HG03460 (cell line): ENCODE data around the gene GSPT1.
A peak's percentile ranks its signal among the peaks of the same experiment; 100 is the strongest.
"Not testable (repeated sequence)": the region's sequence is repeated elsewhere in the genome, so short reads cannot be mapped to it uniquely, and the experiment has no call there.

ENCODE experiments used
- ATAC-seq: cut with Tn5 transposase; IDR thresholded peaks from one replicate; pipeline ENCODE4 v1.9.1; 2021; ENCODE audit not compliant: unreplicated experiment

GSPT1 gene

GRCh38 chr16:11915644-11916523 is at the start of gene GSPT1:
GSPT1 (minus strand) TSS chr16:11915956; CDS start chr16:11915720, 236 bp downstream.
- peak; percentile 82 for ATAC-seq

DNA sequence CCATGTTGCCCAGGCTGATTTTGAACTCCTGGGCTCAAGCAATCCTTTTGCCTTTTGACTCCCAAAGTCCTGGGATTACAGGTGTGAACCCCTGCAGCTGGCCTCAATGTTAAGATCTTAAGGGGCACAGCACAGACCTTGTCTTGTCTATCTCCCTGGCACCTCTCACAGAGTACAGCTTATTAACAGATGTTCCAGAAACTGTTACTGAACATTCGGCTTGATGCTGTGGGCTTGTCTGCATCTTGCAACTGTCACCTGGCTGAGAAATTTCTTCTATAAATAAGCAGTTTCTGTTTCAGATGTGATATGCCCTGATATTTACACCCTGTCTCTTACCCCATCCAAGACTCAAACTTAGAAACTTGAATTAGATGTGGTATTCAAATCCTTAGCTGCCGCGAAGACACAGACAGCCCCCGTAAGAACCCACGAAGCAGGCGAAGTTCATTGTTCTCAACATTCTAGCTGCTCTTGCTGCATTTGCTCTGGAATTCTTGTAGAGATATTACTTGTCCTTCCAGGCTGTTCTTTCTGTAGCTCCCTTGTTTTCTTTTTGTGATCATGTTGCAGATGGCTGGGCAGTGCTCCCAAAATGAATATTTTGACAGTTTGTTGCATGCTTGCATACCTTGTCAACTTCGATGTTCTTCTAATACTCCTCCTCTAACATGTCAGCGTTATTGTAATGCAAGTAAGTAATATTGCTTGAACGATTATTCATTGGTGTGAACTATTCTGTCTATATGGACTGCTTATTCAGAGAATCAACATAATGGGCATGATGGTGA is 49.2 kb upstream of the GSPT1 start, which contains the start of gene TNFRSF17:
TSS of gene TNFRSF17 (plus strand) at position 450 of the 791 bp plus-strand sequence. CDS start at position 565, 115 bp downstream.
- peak; percentile 83 for ATAC-seq

DNA sequence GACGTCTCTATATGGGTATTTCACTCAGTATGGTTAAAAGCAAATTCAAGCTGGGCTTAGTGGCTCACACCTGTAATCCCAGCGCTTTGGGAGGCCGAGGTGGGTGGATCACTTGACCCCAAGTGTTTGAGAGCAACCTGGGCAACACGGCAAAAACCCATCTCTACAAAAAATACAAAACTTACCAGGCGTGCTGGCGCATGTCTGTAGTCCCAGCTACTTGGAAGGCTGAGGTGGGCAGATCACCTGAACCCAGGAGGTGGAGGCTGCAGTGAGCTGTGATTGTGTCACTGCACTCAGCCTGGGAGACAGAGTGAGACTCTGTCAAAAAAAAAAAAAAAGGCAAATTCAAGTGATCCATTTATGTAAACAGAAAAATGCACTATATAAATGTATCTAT is 48.0 kb upstream of the GSPT1 start:
- ATAC-seq = no peak

GRCh38 chr16:11962978-11963377 is 47.2 kb upstream of the GSPT1 start:
- ATAC-seq = not testable (repeated sequence)

DNA sequence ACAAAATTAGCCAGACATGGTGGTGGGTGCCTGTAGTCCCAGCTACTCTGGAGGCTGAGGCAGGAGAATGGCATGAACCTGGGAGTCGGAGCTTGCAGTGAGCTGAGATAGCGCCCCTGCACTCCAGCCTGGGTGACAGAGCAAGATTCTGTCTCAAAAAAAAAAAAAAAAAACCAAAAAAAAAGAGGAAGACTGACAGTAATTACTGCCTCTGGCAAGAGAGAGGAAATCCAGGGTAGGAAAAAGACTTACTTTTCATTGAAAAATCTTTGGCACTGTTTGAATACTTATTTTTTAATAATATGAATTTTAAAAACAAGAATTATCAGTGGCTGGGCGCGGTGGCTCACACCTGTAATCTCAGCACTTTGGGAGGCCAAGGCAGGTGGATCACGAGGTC is 46.7 kb upstream of the GSPT1 start:
- not testable (repeated sequence) for ATAC-seq

DNA sequence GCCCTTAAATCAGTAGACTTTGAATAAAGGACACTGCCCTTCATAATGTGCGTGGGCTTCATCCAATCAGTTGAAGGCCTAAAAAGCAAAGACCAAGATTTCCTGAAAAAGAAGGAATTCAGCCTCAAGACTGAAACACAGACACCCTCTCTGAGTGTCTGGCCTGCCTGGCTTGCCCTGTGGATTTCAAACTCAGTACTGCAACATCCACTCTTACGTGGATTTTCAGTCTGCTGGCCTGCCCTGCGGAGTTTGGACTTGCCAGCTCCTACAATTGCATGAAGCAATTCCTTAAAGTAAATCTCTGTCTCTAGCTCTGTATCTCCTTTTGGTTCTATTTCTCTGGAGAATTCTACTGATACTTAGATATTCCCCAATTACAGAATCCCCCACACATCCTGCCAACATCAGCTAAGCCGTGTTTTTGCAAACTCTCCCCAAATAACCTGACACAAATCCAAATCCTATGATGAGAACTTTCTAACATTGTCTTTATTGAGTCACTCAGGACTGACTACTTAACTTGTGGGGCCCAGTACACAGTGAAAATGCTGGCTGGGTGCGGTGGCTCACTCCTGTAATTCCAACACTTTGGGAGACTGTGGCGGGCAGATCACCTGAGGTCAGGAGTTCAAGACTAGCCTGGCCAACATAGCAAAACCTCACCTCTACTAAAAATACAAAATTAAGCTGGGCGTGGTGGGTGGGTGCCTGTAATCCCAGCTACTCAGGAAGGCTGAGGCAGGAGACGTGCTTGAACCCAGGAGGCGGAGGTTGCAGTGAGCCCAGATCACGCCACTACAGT is 42.0 kb upstream of the GSPT1 start:
- ATAC-seq = no peak

GRCh38 chr16:11956558-11956957 is 40.8 kb upstream of the GSPT1 start:
- no peak for ATAC-seq

DNA sequence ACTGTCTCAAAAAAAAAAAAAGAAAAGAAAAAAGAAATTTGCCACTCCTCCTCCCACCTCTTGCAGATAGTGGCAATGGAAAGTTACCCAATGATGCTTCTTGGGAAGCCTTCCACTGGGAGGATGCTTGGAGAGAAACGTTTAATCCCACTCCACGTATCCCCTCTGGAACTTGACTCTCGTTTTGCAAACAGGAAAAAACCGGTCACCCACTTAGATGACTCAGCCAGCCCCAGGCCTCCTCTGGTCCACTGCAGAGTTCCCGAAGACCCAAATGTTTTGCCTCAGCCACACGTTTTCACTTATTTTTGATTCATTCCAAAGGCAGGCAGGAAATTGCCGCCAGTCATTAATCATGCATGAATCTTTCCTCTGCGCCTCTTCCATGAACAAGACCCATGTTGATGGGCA is 40.0 kb upstream of the GSPT1 start:
- no peak for ATAC-seq

GRCh38 chr16:11953576-11953975 is 37.8 kb upstream of the GSPT1 start:
- not testable (repeated sequence) for ATAC-seq

GRCh38 chr16:11950388-11950787 is 34.6 kb upstream of the GSPT1 start:
- ATAC-seq = no peak

GRCh38 chr16:11949527-11949926 is 33.8 kb upstream of the GSPT1 start:
- no peak for ATAC-seq

DNA sequence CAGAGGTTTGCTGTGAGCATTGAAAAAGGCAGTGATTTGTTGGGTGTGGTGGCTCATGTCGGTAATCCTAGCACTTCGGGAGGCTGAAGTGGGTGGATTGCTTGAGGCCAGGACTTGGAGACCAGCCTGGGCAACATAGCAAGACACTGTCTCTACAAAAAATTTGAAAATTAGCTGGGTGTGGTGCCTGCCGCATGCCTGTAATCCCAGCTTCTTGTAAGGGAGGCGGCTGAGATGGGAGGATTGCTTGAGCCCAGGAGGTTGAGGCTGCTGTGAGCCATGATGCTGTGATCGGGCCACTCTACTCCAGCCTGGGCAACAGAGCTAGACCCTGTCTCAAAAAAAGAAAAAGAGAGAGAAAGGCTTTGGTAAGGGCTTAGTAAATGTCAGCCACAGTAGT is 33.1 kb upstream of the GSPT1 start:
- no peak for ATAC-seq

- ATAC-seq = no peak
Measured at GRCh38 chr16:11946433-11946832, 30.7 kb upstream of the GSPT1 start.

DNA sequence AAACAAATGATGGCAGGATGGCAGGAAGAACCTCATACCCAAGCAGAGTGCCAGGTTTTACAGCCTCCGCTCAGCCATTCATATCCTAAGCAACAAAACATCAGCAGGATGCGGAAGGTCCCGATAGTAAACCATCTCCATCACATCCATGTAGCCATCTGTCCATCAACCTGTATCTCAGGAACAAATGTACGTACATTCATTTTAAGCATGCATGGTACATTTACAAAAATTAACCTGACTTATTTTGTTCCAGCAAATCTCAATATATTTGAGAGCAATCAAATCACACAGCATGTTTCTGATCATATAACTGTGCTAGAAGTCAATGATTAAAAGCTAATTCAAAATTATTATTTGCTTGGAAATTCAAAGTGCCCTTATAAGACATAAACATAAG is 26.2 kb upstream of the GSPT1 start, which contains the start of gene NPIPB2:
TSS of gene NPIPB2 (minus strand) at position 101 of the 400 bp plus-strand sequence. CDS start at position 101, 0 bp downstream.
- ATAC-seq = not testable (repeated sequence)

- not testable (repeated sequence) for ATAC-seq
Measured at GRCh38 chr16:11927350-11927749, 11.6 kb upstream of the GSPT1 start.

DNA sequence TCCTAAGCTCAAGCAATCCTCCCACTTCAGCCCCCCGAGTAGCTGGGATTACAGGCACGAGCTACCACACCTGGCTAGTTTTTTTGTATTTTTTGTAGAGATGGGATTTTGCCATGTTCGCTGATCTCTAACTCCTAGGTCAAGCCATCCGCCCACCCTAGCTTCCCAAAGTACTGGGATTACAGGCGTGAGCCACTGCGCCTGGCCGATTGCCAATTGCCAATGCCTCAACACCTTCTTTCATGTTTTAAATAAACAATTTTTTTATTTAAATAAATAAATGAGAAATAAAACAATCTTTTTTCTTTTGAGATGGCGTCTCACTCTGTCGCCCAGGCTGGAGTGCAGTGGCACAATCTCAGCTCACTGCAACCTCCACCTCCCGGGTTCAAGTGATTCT is 8.3 kb upstream of the GSPT1 start:
- not testable (repeated sequence) for ATAC-seq

DNA sequence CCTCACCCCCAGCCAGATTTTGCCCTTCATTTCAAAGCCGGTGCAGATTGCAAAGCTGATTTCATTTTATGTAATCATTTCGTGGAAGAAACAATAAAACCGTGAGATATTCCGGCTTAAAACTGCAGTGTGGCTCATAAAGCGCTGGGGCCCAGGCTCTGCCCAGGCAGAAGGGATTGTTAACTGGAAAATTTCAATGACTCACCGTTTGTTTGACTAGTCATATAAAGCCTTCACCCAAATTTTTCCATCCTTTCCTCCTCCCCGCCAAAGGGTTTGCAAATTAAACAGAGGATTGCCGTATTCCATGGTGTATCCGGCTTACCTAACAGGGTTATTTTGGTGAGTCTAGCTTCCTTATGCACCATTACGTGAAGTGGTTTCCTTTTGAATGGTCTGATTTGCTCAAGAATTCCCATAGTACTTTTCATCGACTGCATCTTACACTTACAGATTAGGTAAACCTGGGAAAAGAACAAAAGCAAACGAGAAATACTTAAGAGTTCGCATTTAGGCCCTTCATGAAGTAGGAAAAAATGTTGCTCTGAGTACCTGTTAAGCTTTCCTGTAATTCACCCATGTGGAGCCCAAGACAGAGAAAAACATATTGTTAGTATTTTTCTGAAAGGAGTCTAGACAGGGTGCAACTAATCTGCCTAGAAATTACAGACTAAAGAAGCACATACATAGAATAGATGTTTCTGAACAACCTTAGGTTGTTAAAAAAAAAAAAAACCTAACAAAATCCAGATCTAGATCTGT is 949 bp upstream of the GSPT1 start:
- no peak for ATAC-seq

DNA sequence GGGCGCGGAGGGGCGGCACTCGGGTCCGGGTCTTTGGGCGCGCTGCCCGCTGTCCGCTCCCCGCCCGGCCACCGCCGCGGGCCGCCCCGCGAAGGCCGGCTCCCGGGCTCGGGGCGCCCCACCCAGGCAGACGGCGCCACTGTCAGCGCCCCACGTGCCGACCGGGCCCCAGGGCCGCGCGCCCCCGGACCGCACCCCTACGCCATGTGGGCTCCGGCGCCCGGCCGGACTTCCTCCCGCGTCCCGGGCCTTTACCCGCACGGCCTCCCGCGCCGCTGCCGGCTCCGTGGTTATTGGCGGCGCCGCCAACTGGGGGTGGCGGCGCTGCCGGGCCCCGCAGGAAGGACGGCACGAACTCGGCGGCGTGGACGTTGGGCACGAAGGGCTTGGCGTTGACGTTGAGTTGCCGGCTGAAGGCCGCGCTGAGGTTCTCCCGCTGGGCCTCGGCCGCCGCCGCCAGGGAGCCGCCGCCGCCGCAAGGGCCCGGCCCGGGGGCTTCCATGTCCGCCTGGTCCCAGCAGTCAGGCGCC is 577 bp downstream of the GSPT1 start:
- ATAC-seq = peak; percentile 35

DNA sequence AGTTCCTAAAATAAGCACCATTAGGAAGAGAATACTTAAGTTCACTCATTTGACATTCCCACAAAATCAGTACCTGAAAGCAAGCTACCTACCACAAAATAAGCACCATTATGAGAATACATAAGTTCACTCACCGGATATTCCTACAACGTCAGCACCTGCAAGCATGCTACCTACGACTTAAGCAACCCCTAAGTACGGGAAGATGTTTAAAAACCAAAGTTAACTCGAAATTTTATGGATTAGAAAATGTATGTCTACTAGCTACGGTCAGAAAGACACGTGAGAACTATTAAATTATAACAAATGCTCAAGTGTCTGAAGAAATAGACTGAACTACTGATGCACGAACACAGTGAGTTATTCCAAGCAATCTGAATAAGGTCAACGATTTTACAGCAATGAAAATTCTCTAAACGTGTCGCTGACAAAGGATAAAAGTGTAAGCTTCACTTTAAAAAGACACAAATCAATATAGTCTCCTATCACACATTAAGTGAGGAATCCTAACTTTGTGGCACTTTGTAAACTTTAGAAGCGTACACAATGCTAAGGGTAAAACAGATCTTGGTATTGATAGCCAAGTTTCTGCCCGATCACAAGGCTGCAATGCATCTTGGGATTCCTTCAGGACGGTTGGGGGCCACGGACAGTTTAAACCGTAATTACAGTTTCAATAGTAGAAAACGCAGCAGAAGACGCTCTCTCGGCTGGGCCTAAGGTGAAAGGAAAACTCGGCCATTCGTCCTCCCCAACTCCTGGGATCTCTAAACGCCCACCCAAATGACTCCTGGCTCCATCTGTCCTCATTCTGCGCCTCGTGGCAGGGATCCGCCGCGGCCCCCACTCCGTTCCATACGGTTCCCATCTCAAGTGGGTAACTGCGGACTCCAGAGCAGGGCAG is 1.3 kb downstream of the GSPT1 start:
- ATAC-seq = peak; percentile 2
